ENCODE results near the gene PRICKLE3.

The PRICKLE3 gene

DNA sequence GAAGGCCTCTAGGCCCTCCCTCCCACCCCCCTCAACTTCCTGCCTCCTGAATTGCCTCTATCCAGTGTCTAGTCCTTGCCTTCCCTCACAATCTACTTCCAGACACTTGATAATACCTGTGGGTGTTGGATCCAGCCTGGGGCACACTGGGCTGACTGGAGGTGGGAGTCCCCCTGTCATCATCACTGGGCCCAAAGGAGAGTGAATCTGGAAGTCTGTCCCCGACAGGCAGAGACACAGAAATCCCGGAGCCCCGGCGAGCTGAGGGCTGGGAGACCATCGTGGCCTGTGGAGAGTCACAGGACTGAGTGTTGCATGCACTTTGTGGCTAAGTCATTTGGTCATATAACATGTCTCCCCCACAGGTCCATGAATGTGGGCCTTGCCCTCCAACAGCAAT, 22.2 kb upstream of the PRICKLE3 start:
- TF ChIP-seq, protein P1, sequence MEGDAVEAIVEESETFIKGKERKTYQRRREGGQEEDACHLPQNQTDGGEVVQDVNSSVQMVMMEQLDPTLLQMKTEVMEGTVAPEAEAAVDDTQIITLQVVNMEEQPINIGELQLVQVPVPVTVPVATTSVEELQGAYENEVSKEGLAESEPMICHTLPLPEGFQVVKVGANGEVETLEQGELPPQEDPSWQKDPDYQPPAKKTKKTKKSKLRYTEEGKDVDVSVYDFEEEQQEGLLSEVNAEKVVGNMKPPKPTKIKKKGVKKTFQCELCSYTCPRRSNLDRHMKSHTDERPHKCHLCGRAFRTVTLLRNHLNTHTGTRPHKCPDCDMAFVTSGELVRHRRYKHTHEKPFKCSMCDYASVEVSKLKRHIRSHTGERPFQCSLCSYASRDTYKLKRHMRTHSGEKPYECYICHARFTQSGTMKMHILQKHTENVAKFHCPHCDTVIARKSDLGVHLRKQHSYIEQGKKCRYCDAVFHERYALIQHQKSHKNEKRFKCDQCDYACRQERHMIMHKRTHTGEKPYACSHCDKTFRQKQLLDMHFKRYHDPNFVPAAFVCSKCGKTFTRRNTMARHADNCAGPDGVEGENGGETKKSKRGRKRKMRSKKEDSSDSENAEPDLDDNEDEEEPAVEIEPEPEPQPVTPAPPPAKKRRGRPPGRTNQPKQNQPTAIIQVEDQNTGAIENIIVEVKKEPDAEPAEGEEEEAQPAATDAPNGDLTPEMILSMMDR (IDR thresholded peaks at IDR 0.05; ENCODE audit: insufficient read depth, low read depth, low read length, missing control alignments), result no peak
- DNase-seq (ENCODE audit: low read depth), result no peak
- no peak overlapping the region for H3K4me3 ChIP-seq (ENCODE audit: low read length)

GRCh38 chrX:49206543-49206942, 20.4 kb upstream of the PRICKLE3 start:
- no peak overlapping the region for H3K4me3 ChIP-seq (ENCODE audit: low read length)
- TF ChIP-seq, protein P1 (IDR thresholded peaks at IDR 0.05; ENCODE audit: insufficient read depth, low read depth, low read length, missing control alignments), result no peak
- DNase-seq (ENCODE audit: low read depth), result no peak

DNA sequence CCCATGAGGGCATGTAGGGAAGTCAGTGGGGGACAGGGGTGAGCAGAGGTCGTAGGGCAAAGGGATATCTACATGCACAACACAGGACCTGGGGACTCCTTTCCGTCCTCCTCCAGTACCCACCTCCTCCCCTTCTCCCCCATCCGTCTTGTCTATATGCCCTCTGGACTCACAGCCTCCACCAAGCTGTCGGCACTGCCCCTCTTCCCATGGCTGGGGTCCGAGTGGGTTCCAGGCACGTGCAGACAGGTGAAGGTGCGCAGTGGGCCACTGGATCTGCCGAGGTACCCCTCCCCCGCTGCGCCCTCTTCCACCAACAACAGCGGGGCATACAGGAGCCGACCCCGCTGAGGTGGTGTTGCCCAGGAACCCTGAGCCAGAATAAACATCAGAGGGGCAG, 19.3 kb upstream of the PRICKLE3 start:
- DNase-seq (ENCODE audit: low read depth), result no peak
- TF ChIP-seq, protein P1 (IDR thresholded peaks at IDR 0.05; ENCODE audit: insufficient read depth, low read depth, low read length, missing control alignments), result no peak
- H3K4me3 ChIP-seq (ENCODE audit: low read length), result no peak overlapping the region

- TF ChIP-seq, protein P1 (IDR thresholded peaks at IDR 0.05; ENCODE audit: insufficient read depth, low read depth, low read length, missing control alignments), result no peak
- DNase-seq (ENCODE audit: low read depth), result no peak
- H3K4me3 ChIP-seq (ENCODE audit: low read length), result no peak overlapping the region
These were observed 18.5 kb upstream of the PRICKLE3 start for GRCh38 chrX:49204709-49205108.

- DNase-seq (ENCODE audit: low read depth), result no peak
- TF ChIP-seq, protein P1 (IDR thresholded peaks at IDR 0.05; ENCODE audit: insufficient read depth, low read depth, low read length, missing control alignments), result no peak
- H3K4me3 ChIP-seq (ENCODE audit: low read length), result no peak overlapping the region
These were observed 17.8 kb upstream of the PRICKLE3 start for GRCh38 chrX:49204017-49204416.

DNA sequence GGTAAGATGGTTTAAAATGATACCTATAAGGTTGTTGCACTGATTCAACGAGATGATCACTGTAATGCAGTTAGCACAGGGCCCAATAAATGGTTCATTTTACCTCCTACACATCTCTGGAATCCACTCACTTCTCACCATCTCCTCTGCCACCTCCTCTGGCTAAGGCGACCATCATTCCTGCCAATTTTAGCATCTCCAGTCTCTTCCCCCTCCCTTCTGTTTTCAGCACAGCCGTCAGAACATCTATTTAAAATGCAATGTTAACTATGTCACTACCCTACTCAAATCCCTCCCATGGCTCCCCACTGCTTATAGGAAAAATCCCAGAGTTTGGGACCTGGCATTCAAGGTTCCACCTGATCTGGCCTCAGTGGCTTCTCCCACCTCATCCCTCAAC, 17.4 kb upstream of the PRICKLE3 start:
- no peak overlapping the region for H3K4me3 ChIP-seq (ENCODE audit: low read length)
- TF ChIP-seq, protein P1 (IDR thresholded peaks at IDR 0.05; ENCODE audit: insufficient read depth, low read depth, low read length, missing control alignments), result no peak
- no peak for DNase-seq (ENCODE audit: low read depth)

DNA sequence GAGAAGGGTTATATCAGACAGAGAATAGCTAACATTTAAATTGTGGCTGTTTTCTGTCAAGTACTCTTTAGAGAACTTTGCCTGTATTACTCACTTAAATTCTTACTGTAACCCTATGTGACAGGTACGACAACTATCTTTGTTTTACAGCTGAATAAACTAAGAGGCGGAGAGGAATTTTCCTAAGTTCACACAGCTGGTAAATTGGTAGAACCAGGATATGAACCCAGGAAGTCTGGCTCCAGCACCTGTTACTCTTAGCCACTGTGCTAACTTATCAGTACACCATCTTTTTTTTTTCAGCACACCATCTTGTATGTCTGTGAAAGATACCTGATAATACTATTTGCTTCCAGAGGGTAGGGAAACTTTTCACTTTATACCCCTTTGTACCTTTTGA, 15.8 kb upstream of the PRICKLE3 start:
- TF ChIP-seq, protein P1 (IDR thresholded peaks at IDR 0.05; ENCODE audit: insufficient read depth, low read depth, low read length, missing control alignments), result no peak
- DNase-seq (ENCODE audit: low read depth), result no peak
- no peak overlapping the region for H3K4me3 ChIP-seq (ENCODE audit: low read length)
